HEK293T (cell line): ENCODE measurements around the gene CTNNBL1.

Source experiments
- CTCF ChIA-PET: fragments of 350-600 bp; formaldehyde crosslinking; extraction: SDS; loops from one replicate; lab custom pipeline; 2021; ENCODE audit warnings: antibody characterized with exemption, inconsistent platforms; lab: Yijun Ruan, JAX
- POLR2A ChIA-PET: fragments of 350-600 bp; formaldehyde crosslinking; extraction: SDS; loops from one replicate; lab custom pipeline; 2020; ENCODE audit warnings: antibody characterized with exemption, inconsistent platforms; lab: Yijun Ruan, JAX
- DNase-seq: peaks from one replicate; pipeline ENCODE4 v3.0.0; 2012; ENCODE audit warnings: mixed read lengths; ENCODE audit errors: extremely low spot score
- ARNT ChIP-seq: fragments of 450-650 bp; IDR thresholded peaks from 2 replicates; pipeline ENCODE4 v1.6.1; 2017; ENCODE audit warnings: mild to moderate bottlenecking
- BHLHE40 ChIP-seq: fragments of 450-650 bp; IDR thresholded peaks from 2 replicates; pipeline ENCODE4 v1.6.1; 2016; ENCODE audit warnings: mild to moderate bottlenecking, moderate library complexity, borderline replicate concordance
- CTBP1 ChIP-seq: fragments of 450-650 bp; IDR thresholded peaks from 2 replicates; pipeline ENCODE4 v1.6.1; 2016; ENCODE audit warnings: borderline replicate concordance
- ELF4 ChIP-seq: fragments of 450-650 bp; IDR thresholded peaks from 2 replicates; pipeline ENCODE4 v1.6.1; 2017; ENCODE audit warnings: antibody characterized with exemption
- FOXA1 ChIP-seq: fragments of 450-650 bp; IDR thresholded peaks from 2 replicates; pipeline ENCODE4 v1.6.1; 2016; ENCODE audit warnings: mild to moderate bottlenecking
- FOXK2 ChIP-seq: fragments of 450-650 bp; IDR thresholded peaks from 2 replicates; pipeline ENCODE4 v1.6.1; 2016; ENCODE audit warnings: mild to moderate bottlenecking
- FOXM1 ChIP-seq: fragments of 450-650 bp; IDR thresholded peaks from 2 replicates; pipeline ENCODE4 v1.6.1; 2017; ENCODE audit warnings: mild to moderate bottlenecking, borderline replicate concordance
- HDGF ChIP-seq: fragments of 450-650 bp; IDR thresholded peaks from 2 replicates; pipeline ENCODE4 v1.6.1; 2017; ENCODE audit warnings: antibody characterized with exemption, borderline replicate concordance
- L3MBTL2 ChIP-seq: fragments of 450-650 bp; conservative IDR thresholded peaks from 2 replicates; pipeline ENCODE4 v1.6.1; 2016; ENCODE audit warnings: mild to moderate bottlenecking
- LEF1 ChIP-seq: fragments of 450-650 bp; IDR thresholded peaks from 2 replicates; pipeline ENCODE4 v1.6.1; 2017; ENCODE audit warnings: mild to moderate bottlenecking, borderline replicate concordance
- NFRKB ChIP-seq: fragments of 450-650 bp; IDR thresholded peaks from 2 replicates; pipeline ENCODE4 v1.6.1; 2016; ENCODE audit warnings: mild to moderate bottlenecking, moderate library complexity
- SP1 ChIP-seq: fragments of 450-650 bp; IDR thresholded peaks from 2 replicates; pipeline ENCODE4 v1.6.1; 2017
- SUZ12 ChIP-seq: fragments of 450-650 bp; IDR thresholded peaks from 2 replicates; pipeline ENCODE4 v1.6.1; 2016; ENCODE audit warnings: mild to moderate bottlenecking
- TARDBP ChIP-seq: fragments of 450-650 bp; IDR thresholded peaks from 2 replicates; pipeline ENCODE4 v1.6.1; 2016
- ZNF384 ChIP-seq: fragments of 450-650 bp; IDR thresholded peaks from 2 replicates; pipeline ENCODE4 v1.6.1; 2016
- TF ChIP-seq, protein P1 (sequence below): fragments of 450-650 bp; IDR thresholded peaks from 2 replicates; pipeline ENCODE4 v1.6.1; 2016

CTNNBL1 gene

GRCh38 chr20:37776049-37776448 lies 82.2 kb downstream of the CTNNBL1 start:
- POLR2A ChIA-PET, result no interaction called here
- TF ChIP-seq CTBP1, result no peak
- no peak for TF ChIP-seq TARDBP
- TF ChIP-seq HDGF, result no peak
- TF ChIP-seq LEF1, result no peak
- no peak for TF ChIP-seq FOXA1
- TF ChIP-seq ARNT, result no peak
- no peak for TF ChIP-seq FOXK2
- no peak for TF ChIP-seq NFRKB
- TF ChIP-seq BHLHE40, result no peak
- TF ChIP-seq SP1, result no peak
- no peak for TF ChIP-seq FOXM1
- TF ChIP-seq L3MBTL2, result no peak
- TF ChIP-seq SUZ12, result no peak
- TF ChIP-seq ZNF384, result no peak
- TF ChIP-seq ELF4, result no peak
- CTCF ChIA-PET, result no interaction called here
- DNase-seq, result no peak

GRCh38 chr20:37776526-37776925 lies 82.7 kb downstream of the CTNNBL1 start:
- ChIA-PET CTCF (no interaction called here), POLR2A (no interaction called here)
- TF ChIP-seq FOXM1, result no peak
- TF ChIP-seq SUZ12, result no peak
- no peak for TF ChIP-seq LEF1
- DNase-seq, result no peak

DNA sequence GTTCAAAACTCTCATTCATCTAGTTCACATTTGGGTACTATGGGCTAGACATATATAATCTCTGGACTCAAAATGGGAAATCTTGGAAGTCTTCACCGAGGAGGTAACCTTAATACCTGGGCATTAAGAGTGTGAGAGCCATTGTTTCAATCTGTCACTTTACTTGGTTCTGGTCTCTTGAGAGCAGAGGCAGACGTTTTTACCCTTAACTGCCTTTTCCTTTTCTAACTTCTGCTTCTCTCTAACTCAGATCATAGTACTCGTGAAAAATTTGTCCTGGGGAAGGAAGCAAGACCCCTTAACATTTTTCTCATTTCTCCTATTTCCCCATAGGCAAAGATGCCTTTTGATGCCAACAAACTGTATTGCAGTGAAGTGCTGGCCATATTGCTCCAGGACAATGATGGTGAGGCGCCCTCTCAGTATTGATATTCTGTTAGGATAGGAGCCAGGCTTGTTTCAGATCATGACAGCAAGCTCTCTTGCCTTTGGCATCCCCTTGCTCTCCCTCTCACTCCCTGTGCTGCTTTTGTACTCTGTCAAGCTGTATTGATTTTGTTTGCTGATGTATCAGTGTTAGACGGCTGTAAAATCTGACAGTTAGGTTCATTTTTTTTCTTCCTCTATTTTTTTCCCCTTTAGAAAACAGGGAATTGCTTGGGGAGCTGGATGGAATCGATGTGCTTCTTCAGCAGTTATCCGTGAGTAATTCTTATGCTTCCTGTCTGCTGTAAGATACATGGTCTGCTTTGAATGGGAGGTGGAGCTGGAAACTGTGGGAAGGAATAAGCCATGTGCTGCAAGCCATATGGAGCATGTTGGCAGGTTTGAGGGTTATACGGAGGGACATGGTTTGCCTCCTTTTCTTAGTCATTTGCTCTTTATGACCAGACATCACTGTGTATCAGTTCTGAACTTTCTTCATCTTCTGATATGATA lies 83.5 kb downstream of the CTNNBL1 start:
- POLR2A ChIA-PET, result no interaction called here
- DNase-seq, result no peak
- no peak for TF ChIP-seq ZNF384
- TF ChIP-seq FOXK2, result no peak
- CTCF ChIA-PET, result no interaction called here

DNA sequence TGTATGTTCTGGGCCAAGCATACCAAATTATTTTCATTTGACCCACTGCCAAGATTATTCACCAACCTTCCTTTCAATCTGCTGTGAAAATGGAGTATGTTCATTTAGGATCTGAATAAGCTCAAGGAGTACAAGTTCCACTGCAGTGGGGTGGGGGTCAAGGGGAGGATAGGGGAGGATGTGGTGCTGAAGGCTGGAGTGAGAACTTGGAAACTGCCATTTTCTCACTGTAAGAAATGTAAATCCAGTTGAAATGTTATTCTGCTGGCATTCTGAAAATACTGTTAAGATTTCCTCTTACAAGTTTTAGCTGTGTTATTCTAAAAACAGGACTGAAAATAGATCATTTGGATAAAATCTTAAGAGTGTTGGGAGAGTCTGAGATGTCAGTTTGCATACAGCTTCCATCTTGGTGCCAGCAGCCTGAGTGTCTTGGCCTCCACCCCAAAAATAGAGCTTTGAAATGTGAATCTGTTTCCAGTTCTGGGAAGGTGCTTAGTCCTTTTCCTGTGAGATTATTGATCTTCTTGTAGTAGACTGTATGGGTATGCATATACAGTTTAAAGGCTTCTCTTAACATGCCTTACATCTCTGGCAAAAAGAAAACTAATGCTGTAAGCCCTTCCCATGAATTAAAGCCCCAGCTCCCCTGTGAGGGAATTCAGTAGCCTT lies 84.3 kb downstream of the CTNNBL1 start:
- TF ChIP-seq SP1, result no peak
- TF ChIP-seq LEF1, result no peak
- no peak for TF ChIP-seq SUZ12
- TF ChIP-seq L3MBTL2, result no peak
- TF ChIP-seq TARDBP, result no peak
- TF ChIP-seq NFRKB, result no peak
- no peak for TF ChIP-seq FOXM1
- no peak for TF ChIP-seq BHLHE40
- no peak for TF ChIP-seq CTBP1
- TF ChIP-seq FOXA1, result no peak
- TF ChIP-seq FOXK2, result no peak
- no peak for TF ChIP-seq HDGF
- TF ChIP-seq, protein P1, sequence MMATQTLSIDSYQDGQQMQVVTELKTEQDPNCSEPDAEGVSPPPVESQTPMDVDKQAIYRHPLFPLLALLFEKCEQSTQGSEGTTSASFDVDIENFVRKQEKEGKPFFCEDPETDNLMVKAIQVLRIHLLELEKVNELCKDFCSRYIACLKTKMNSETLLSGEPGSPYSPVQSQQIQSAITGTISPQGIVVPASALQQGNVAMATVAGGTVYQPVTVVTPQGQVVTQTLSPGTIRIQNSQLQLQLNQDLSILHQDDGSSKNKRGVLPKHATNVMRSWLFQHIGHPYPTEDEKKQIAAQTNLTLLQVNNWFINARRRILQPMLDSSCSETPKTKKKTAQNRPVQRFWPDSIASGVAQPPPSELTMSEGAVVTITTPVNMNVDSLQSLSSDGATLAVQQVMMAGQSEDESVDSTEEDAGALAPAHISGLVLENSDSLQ, result no peak
- no peak for TF ChIP-seq ZNF384
- TF ChIP-seq ARNT, result no peak
- no peak for TF ChIP-seq ELF4
- ChIA-PET CTCF (no interaction called here), POLR2A (no interaction called here)
- DNase-seq, result no peak

DNA sequence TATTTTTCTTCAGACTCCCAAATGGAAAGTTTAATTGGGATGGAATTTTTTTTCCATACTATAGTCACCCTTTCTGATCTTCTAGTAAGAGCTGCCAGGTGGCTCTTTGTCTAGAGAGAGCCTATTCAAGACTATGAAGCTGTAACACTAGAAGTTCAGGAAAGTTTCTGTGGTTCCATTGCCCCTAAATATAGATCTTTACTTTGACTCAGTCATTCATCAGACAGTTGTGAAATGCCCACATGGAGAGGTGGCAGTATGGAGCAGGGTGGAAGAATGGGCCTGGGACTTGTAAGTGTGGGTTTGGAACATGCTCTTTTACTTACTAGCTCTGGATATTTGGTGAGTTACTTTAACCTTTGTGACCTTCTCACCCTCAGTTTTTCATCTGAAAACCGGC lies 87.8 kb downstream of the CTNNBL1 start:
- ChIA-PET CTCF (no interaction called here), POLR2A (no interaction called here)
- no peak for TF ChIP-seq CTBP1
- no peak for TF ChIP-seq BHLHE40
- TF ChIP-seq ZNF384, result no peak
- TF ChIP-seq SUZ12, result no peak
- no peak for TF ChIP-seq SP1
- TF ChIP-seq HDGF, result no peak
- no peak for TF ChIP-seq NFRKB
- no peak for TF ChIP-seq ARNT
- TF ChIP-seq, protein P1, result no peak
- no peak for TF ChIP-seq TARDBP
- no peak for TF ChIP-seq ELF4
- TF ChIP-seq LEF1, result no peak
- no peak for TF ChIP-seq FOXA1
- no peak for TF ChIP-seq FOXM1
- no peak for TF ChIP-seq L3MBTL2
- TF ChIP-seq FOXK2, result no peak
- no peak for DNase-seq

GRCh38 chr20:37786043-37786442 lies 92.2 kb downstream of the CTNNBL1 start:
- DNase-seq, result no peak
- POLR2A ChIA-PET, result no interaction called here
- TF ChIP-seq SP1 (no peak), CTBP1 (no peak), ARNT (no peak), TARDBP (no peak), L3MBTL2 (no peak), ZNF384 (no peak)
- TF ChIP-seq, protein P1, result no peak
- CTCF ChIA-PET, result no interaction called here
